Retinal pigment epithelial cell (primary cell): ENCODE results near the gene GALNT9.

Experiments
- DNase-seq: peaks from one replicate; pipeline ENCODE4 v3.0.0-alpha.2; 2010; ENCODE audit warnings: low read depth
- H3K4me3 ChIP-seq: 2 replicates; pipeline ENCODE4 v1.5.1; 2011; ENCODE audit warnings: mild to moderate bottlenecking, low read length, control low read depth, moderate library complexity
- CTCF ChIP-seq: conservative IDR thresholded peaks from 2 replicates; pipeline ENCODE4 v1.5.1; 2011; ENCODE audit warnings: low read depth, low read length, control low read depth, inconsistent platforms

GALNT9 gene

GRCh38 chr12:132336451-132337413 lies 7.3 kb upstream of the GALNT9 start:
- no peak for TF ChIP-seq CTCF
- H3K4me3 ChIP-seq, result no peak overlapping the region
- no peak for DNase-seq

- no peak for DNase-seq
- no peak overlapping the region for H3K4me3 ChIP-seq
- TF ChIP-seq CTCF, result no peak
These were observed 5.9 kb upstream of the GALNT9 start for GRCh38 chr12:132335179-132335756.

- TF ChIP-seq CTCF, result no peak
- no peak overlapping the region for H3K4me3 ChIP-seq
These were observed 4.4 kb upstream of the GALNT9 start for GRCh38 chr12:132333766-132334165.

GRCh38 chr12:132333273-132333672 lies 3.9 kb upstream of the GALNT9 start:
- no peak for TF ChIP-seq CTCF
- DNase-seq, result no peak
- no peak overlapping the region for H3K4me3 ChIP-seq

More at GRCh38 chr12:132333766-132334165, 4.4 kb upstream of the GALNT9 start:
- DNase-seq, result no peak

- no peak overlapping the region for H3K4me3 ChIP-seq
- TF ChIP-seq CTCF, result no peak
- no peak for DNase-seq
These were observed 1.1 kb upstream of the GALNT9 start for GRCh38 chr12:132330549-132330881.

- H3K4me3 ChIP-seq, result no peak overlapping the region
- no peak for DNase-seq
- TF ChIP-seq CTCF, result no peak
These were observed 545 bp upstream of the GALNT9 start for GRCh38 chr12:132329720-132330548.
